Renal cortical epithelial cell (primary cell): Measurements from ENCODE around the gene TSPAN11. TPM values are rescaled to one million over a fixed set of nuclear protein-coding genes. Genes with fewer than 3 reads are reported as not detected.

Experiments used
- DNase-seq: peaks from one replicate; pipeline ENCODE4 v3.0.0-alpha.2; 2011; ENCODE audit warnings: low read depth
- total RNA-seq: library from RNA; depleted of rRNA; stranded (reverse); fragments of >200 nt; gene quantifications from 2 replicates; pipeline ENCODE4 v1.2.3, GENCODE V29; 2014

Gene TSPAN11
- total RNA-seq, 1 donor from 2014 or later: 1.0 TPM

- no peak for DNase-seq
Observed at GRCh38 chr12:30911207-30911606, 15.3 kb upstream of the TSPAN11 start.

GRCh38 chr12:30913323-30913722 lies 13.2 kb upstream of the TSPAN11 start:
- no peak for DNase-seq

- no peak for DNase-seq
Observed at GRCh38 chr12:30914986-30915591, 11.5 kb upstream of the TSPAN11 start.

- DNase-seq: no peak
Observed at GRCh38 chr12:30923057-30923456, 3.5 kb upstream of the TSPAN11 start.

- no peak for DNase-seq
Observed at GRCh38 chr12:30925607-30926242, 823 bp upstream of the TSPAN11 start.

GRCh38 chr12:30927222-30927611 lies 669 bp downstream of the TSPAN11 start:
- no peak for DNase-seq

GRCh38 chr12:30928356-30929244 lies 2.1 kb downstream of the TSPAN11 start:
- no peak for DNase-seq

- no peak for DNase-seq
Observed at GRCh38 chr12:30930238-30930637, 3.7 kb downstream of the TSPAN11 start.

GRCh38 chr12:30930641-30931040 lies 4.1 kb downstream of the TSPAN11 start:
- DNase-seq: no peak

- no peak for DNase-seq
Observed at GRCh38 chr12:30932881-30933280, 6.3 kb downstream of the TSPAN11 start.

GRCh38 chr12:30934811-30935210 lies 8.3 kb downstream of the TSPAN11 start:
- DNase-seq: no peak

- no peak for DNase-seq
Observed at GRCh38 chr12:30936036-30936435, 9.5 kb downstream of the TSPAN11 start.

- peak; percentile 25 for DNase-seq
Observed at GRCh38 chr12:30939234-30939633, 12.7 kb downstream of the TSPAN11 start.

GRCh38 chr12:30942486-30942885 lies 15.9 kb downstream of the TSPAN11 start:
- DNase-seq: no peak

GRCh38 chr12:30942936-30943335 lies 16.4 kb downstream of the TSPAN11 start:
- DNase-seq: no peak

- no peak for DNase-seq
Observed at GRCh38 chr12:30945443-30946164, 19.1 kb downstream of the TSPAN11 start.

GRCh38 chr12:30952015-30952414 lies 25.5 kb downstream of the TSPAN11 start:
- no peak for DNase-seq

- DNase-seq: no peak
Observed at GRCh38 chr12:30953257-30953656, 26.7 kb downstream of the TSPAN11 start.

- DNase-seq: no peak
Observed at GRCh38 chr12:30953951-30954751, 27.6 kb downstream of the TSPAN11 start.

GRCh38 chr12:30955214-30955613 lies 28.7 kb downstream of the TSPAN11 start:
- no peak for DNase-seq

GRCh38 chr12:30959110-30959710 lies 32.7 kb downstream of the TSPAN11 start:
- peak; percentile 31 for DNase-seq
